T-helper 2 cell treated with Interferon-gamma antibody and Interleukin-4, amounts not matched to agents 100 ng/mL and 5 ng/mL, for 36 hours (primary cell): ENCODE data around the gene CENPI. TPM values are rescaled to one million over a fixed set of nuclear protein-coding genes. Genes with fewer than 3 reads are reported as not detected.

Experiments used
- total RNA-seq: library from RNA; stranded (reverse); gene quantifications from 2 replicates; pipeline ENCODE4 v1.2.3, GENCODE V29; 2022

The CENPI gene
- total RNA-seq, 1 donor from 2014 or later: 26.2 TPM

Other genes with a start within 250 kb of the CENPI start
- gene NOX1, start 223.8 kb upstream of the CENPI start, total RNA-seq: not detected in 2 replicates
- gene XKRX, start 169.3 kb upstream of the CENPI start, total RNA-seq: 0.09 TPM in 1 of 2 replicates, not detected in the other
- not detected in 2 replicates for gene ARL13A, start 128.5 kb upstream of the CENPI start, total RNA-seq
- gene TRMT2B, start 46.1 kb upstream of the CENPI start, total RNA-seq: 23.6 and 23.8 TPM in 2 replicates
- not detected in 2 replicates for gene TMEM35A, start 19.3 kb upstream of the CENPI start, total RNA-seq
- 0.82 TPM in 2 replicates for gene DRP2, start 121.6 kb downstream of the CENPI start, total RNA-seq
- gene TAF7L, start 193.1 kb downstream of the CENPI start, total RNA-seq: 0.09 and 0.16 TPM in 2 replicates